RKO (cell line): ENCODE measurements around the gene KIZ.
"Not testable (repeated sequence)": the region's sequence is repeated elsewhere in the genome, so short reads cannot be mapped to it uniquely, and the experiment has no call there.

Experiments used
- DNase-seq: peaks from one replicate; pipeline ENCODE4 v3.0.0-alpha.2; 2016; ENCODE audit warnings: low spot score

KIZ gene

DNA sequence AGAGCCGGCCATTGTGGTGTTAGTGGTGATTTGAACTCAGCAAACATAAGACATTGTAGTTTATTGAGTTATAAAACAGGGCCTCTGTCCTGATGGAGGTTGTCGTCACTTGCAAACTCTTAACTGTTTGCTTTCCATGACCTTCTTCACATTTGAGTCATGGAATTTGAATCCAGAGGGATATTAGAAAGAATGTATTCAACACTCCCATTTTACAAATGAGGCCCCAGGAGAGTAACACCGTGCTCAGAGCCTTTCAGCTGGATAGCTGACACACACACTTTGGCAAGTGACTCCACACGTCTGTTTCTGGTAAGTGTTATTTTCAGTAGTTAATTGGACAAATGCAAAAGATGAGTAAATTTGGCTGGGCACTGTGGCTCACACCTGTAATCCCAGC, 104.8 kb downstream of the KIZ start:
- DNase-seq: no peak

DNA sequence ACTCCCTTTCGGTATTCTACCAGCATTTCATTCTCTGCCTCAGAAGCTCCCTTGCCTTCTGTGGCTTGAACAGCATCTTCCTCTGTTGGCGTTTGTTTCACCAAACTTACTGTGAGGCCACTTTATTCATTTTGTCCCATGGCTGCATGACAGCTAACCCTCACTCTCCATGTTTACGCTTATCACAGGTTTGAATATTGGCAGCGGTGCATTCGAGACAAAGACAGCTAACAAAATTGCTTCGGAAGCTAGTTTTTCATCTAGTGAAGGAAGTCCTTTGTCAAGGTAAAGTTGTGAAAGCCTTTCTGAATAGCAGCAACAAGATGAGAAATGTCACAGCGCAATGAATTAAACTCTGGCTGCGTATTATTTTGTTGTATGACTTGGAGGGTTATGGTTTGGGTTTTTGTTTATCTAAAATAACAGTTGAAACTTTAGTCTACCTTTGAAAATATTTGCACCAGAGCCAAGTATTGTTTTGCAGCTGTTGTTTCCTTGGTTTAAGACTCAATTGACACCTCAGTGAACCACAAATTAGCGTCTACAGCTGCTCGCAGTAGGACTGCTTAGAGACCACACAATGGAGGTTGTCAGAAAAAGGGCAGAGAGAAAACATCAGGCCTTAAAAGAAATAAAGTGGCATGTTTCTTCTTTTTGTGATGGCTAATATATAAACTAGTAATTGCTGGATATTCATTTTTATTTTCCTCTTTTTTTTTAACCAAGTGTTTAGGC, 106.8 kb downstream of the KIZ start:
- DNase-seq: no peak

DNA sequence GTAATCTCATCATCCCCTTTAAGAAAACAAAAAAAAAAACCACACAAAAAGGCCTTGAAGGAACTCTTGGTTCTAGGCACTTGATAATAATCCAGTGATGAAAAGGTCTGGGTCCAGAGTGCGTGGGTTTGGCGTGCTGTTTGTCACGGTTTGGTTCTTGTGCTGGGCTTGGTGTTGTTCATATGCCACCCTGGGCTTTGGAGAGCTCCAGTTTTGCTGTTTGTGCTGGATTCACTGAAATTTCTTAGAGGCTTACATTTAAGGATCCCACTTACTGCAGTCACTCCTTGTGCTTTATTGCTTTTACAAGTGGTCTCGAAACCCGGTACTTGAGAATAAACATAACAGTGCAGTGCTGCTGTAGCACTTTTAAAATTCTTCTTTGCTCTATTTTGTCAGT, 108.4 kb downstream of the KIZ start:
- DNase-seq: no peak

DNA sequence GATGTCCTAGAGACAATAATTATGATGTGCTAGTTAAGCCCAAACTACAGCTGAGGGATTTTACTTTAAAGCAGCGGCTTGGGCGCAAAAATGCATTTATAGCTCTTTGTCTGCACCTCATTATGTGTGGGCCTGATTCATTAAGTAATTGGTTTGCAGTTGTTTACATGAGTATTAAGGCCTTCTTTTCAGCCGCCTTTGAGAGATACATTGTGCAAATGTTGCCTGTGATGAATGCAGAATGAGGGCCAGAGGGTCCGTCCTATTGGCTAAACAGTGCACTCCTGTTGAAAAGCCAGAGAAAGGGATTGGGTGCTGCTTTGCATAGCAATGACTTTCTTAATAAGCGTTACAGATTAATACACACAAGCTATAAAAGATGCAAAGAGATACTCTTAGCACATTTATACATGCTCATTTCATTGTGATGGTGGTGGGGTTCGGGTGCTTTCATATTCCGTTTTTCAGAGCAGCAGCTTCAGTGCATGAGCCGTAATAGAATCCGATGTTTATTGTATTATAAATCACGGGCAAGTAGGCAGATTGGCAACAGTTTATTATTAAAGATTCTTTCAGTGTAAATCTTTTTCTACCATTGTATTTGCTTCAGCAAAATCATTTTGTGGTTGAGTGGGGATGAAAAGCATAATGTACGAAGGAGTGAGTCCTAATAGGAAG, 109.1 kb downstream of the KIZ start:
- DNase-seq: no peak

GRCh38 chr20:21235484-21236445, 109.9 kb downstream of the KIZ start:
- peak; percentile 82 for DNase-seq

GRCh38 chr20:21237956-21238799, 112.3 kb downstream of the KIZ start:
- DNase-seq: peak; percentile 35

GRCh38 chr20:21238818-21239536, 113.1 kb downstream of the KIZ start:
- no peak for DNase-seq

- DNase-seq: no peak
Observed at GRCh38 chr20:21240394-21240793, 114.5 kb downstream of the KIZ start.

GRCh38 chr20:21241406-21241805, 115.5 kb downstream of the KIZ start:
- DNase-seq: no peak

DNA sequence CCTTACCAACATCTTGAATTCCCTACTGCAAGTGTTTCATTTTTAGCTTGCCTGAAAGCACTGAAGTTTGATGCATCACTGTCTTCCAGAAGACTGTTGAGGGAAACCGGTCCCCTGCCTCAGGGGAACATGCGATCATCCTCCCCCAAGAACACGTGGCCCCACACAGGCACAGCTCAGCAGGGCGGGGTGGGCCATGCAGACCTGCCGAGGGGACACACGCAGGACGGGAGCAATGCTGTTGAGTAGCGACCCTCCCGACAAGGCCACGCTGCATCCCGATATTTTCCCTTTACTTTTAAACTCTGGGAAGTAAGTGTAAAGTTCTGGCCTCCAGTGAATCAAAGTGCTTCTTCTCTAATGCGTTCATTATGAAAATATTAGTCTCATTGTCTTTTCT, 117.9 kb downstream of the KIZ start:
- no peak for DNase-seq

DNA sequence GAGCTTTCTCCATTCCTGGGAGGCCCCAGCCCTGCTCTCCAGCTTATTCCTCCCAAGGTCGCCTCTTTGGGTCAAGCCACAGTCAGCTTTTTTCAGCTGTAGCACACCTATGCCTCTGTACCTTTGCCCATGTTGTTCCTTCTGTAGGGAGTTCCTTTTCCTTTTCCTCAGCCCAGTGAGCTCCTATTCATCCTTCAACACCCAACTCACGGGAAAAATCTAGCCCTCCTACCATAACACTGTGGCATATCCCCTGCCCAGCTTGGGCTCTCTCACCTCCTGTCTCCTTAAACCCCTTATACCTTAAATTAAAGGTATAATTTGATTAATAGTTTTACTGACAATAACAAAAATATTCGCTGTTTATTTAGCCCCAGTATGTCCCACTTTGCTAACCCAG, 118.9 kb downstream of the KIZ start:
- DNase-seq: no peak

GRCh38 chr20:21246161-21246560, 120.3 kb downstream of the KIZ start:
- no peak for DNase-seq

GRCh38 chr20:21247603-21248095, 121.8 kb downstream of the KIZ start:
- not testable (repeated sequence) for DNase-seq

GRCh38 chr20:21251278-21251677, 125.4 kb downstream of the KIZ start:
- DNase-seq: no peak

- DNase-seq: no peak
Observed at GRCh38 chr20:21257192-21257591, 131.3 kb downstream of the KIZ start.

GRCh38 chr20:21258411-21258810, 132.5 kb downstream of the KIZ start:
- no peak for DNase-seq

- DNase-seq: no peak
Observed at GRCh38 chr20:21259346-21259745, 133.5 kb downstream of the KIZ start.

DNA sequence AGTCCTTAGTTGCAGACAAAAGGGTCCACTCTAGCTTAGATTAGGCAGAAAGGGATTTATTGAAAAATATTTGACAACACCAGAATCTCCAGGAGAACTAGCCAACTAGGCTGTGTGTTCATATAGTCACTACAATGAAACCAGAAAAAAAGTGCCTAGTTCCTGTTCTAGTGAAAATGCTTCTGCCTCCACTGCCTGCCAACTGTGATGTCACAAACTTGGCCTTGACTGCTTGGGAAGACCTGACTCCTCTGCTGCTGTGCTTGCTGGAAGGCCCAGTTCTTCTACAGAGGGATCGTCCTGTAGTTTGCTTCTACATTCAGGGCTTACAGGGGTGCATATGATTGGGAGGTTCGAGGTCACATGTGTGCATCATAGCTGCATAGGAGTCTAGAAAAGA, 136.9 kb downstream of the KIZ start:
- DNase-seq: no peak

GRCh38 chr20:21265261-21266190, 139.6 kb downstream of the KIZ start:
- DNase-seq: no peak

DNA sequence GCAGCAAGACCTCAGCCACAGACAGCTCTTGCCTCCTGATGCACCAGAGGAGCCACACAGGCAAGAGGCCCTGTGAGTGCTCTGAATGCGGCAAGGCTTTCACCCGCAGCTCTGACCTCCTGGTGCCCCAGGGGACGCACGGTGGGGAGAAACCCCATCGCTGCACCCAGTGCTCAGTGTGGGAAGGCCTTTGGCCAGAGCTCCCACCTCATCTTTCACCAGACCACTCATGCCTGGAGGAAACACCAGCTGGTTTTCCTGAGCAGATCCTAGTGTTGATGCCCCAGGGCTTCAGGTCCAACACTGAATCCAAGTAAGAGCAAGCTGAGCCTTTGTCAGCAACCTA, 140.3 kb downstream of the KIZ start:
- DNase-seq: no peak
